Lung (tissue), 12 donors: ENCODE measurements around the gene POU3F2. TPM values are rescaled to one million over a fixed set of nuclear protein-coding genes. Genes with fewer than 3 reads are reported as not detected.

Experiments used
- ATAC-seq: fragments of 200-7000 bp; cut with Tn5 transposase; one replicate; pipeline ENCODE4 v1.9.1; 2020; ENCODE audit warnings: moderate number of reproducible peaks; ENCODE audit not compliant: insufficient read depth, low FRiP score
- DNase-seq, 3 donors: peaks; one replicate each; pipeline ENCODE4 v3.0.0-alpha.2; 2013 to 2017
- H3K27ac ChIP-seq, 2 donors: one replicate each; pipeline ENCODE4 v1.5.1; 2013; ENCODE audit warnings: mild to moderate bottlenecking in 2 of 2, moderate library complexity in 2 of 2, control low read depth in 1 of 2, inconsistent platforms in 1 of 2, low read depth in 1 of 2, low read length in 1 of 2
- H3K27me3 ChIP-seq, 3 donors: one replicate each; pipeline ENCODE4 v1.5.1; 2013; ENCODE audit warnings: low read length in 2 of 3; ENCODE audit not compliant: control insufficient read depth in 3 of 3, insufficient read depth in 3 of 3
- H3K36me3 ChIP-seq, 4 donors: one replicate each; pipeline ENCODE4 v1.5.1; 2013; ENCODE audit warnings: low read length in 4 of 4, mild to moderate bottlenecking in 1 of 4, moderate library complexity in 1 of 4; ENCODE audit not compliant: control insufficient read depth in 4 of 4, insufficient read depth in 4 of 4
- H3K4me1 ChIP-seq, 5 donors: one replicate each; pipeline ENCODE4 v1.5.1; 2013; ENCODE audit warnings: low read length in 5 of 5, mild to moderate bottlenecking in 2 of 5, moderate library complexity in 1 of 5; ENCODE audit not compliant: control insufficient read depth in 5 of 5, insufficient read depth in 5 of 5
- H3K4me3 ChIP-seq: one replicate; pipeline ENCODE4 v1.5.1; 2013; ENCODE audit warnings: mild to moderate bottlenecking, control low read depth, moderate library complexity
- H3K9ac ChIP-seq, 2 donors: one replicate each; pipeline ENCODE4 v1.5.1; 2013; ENCODE audit warnings: low read length in 2 of 2, control low read depth in 1 of 2; ENCODE audit not compliant: insufficient read depth in 1 of 2
- H3K9me3 ChIP-seq, 4 donors: one replicate each; pipeline ENCODE4 v1.5.1; 2013; ENCODE audit warnings: low read length in 3 of 4, mild to moderate bottlenecking in 1 of 4, moderate library complexity in 1 of 4; ENCODE audit not compliant: control insufficient read depth in 4 of 4, insufficient read depth in 3 of 4
- WGBS, 2 donors: extraction: QIAGEN DNeasy Blood & Tissue Kit; methylation state at CpG; one replicate each; pipeline ENCODE4 v1.1.7; 2013; 5-methylcytosine and 5-hydroxymethylcytosine counted together
- polyA plus RNA-seq, 2 donors: library from polyadenylated mRNA; stranded (reverse); fragments of 200-250 nt; gene quantifications; one replicate each; pipeline ENCODE4 v1.2.1, GENCODE V29; 2013
- total RNA-seq, 2 donors: library from RNA; depleted of rRNA in 1 of 2; stranded (reverse); fragments of >200 nt in 1 of 2; gene quantifications; one replicate each; pipeline ENCODE4 v1.2.1, GENCODE V29; 2014 to 2021
- TF ChIP-seq, protein P1 (sequence below): IDR thresholded peaks from 2 replicates; pipeline ENCODE4 v1.5.1; 2012; ENCODE audit warnings: mild to moderate bottlenecking; ENCODE audit errors: control extremely low read depth, extremely low read depth
- donor health status: control.
- donor health status: control.
- donor health status: Bipolar disorder and iron deficiency.
- donor health status: healthy.
- donor health status: DM: yes; HTN: yes; CAD: no.

The POU3F2 gene
- total and polyA plus RNA-seq, 4 donors, result 0.11 TPM; not detected in 3

DNA sequence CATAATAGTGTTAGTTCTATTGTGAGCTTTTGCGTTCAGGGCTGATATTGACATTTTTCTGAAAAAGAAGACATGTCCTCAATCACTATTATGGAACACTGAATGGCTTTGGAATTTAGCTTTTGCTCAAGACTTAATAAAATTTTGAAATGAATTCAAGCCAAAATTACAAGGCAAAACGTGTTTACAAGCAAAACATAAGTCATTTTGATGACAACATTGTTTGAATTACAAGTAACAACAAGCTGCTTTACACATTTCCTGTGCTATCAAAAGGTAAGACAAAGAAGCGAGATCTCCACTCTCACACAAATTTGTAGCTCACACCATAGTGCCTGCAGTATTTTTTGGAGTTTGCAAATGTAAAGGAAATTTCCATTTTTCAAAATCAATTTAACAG is 37.4 kb downstream of the POU3F2 start:
- no peak for ATAC-seq
- Histone ChIP-seq H3K9me3 (no peaks in the 10 kb centered on the region), H3K27ac (no peak overlapping the region), H3K4me3 (no peak overlapping the region), H3K9ac (no peak overlapping the region), H3K4me1 (no peaks in the 10 kb centered on the region), H3K36me3 (peaks cover 0 to 5% (median 2%) of the 10 kb centered on the region in 4 donors), H3K27me3 (no peaks in the 10 kb centered on the region)
- 78 to 86% methylated on average over 3 of the region's 3 CpGs for WGBS, 2 donors
- no peak for DNase-seq
- TF ChIP-seq, protein P1, sequence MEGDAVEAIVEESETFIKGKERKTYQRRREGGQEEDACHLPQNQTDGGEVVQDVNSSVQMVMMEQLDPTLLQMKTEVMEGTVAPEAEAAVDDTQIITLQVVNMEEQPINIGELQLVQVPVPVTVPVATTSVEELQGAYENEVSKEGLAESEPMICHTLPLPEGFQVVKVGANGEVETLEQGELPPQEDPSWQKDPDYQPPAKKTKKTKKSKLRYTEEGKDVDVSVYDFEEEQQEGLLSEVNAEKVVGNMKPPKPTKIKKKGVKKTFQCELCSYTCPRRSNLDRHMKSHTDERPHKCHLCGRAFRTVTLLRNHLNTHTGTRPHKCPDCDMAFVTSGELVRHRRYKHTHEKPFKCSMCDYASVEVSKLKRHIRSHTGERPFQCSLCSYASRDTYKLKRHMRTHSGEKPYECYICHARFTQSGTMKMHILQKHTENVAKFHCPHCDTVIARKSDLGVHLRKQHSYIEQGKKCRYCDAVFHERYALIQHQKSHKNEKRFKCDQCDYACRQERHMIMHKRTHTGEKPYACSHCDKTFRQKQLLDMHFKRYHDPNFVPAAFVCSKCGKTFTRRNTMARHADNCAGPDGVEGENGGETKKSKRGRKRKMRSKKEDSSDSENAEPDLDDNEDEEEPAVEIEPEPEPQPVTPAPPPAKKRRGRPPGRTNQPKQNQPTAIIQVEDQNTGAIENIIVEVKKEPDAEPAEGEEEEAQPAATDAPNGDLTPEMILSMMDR, result no peak

DNA sequence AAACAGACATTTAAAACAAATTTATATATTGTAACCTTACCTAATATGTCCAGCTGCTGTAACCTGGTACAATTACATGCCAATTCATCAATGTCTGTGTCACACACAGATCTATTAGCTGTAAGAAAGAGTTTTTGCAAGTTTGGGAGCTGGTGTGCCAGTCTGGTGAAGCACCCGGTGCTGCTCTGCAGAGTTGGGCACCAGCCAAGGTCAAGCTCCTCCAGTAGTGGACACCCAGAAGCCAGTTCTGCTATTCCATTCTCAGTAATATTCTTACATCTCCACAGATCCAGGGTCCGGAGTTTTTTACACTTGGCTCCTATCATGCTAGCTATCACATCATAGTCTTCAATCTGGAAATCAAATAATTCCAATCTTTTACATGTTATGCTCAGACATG is 41.0 kb downstream of the POU3F2 start:
- no peaks in the 10 kb centered on the region for H3K9me3 ChIP-seq
- no peaks in the 10 kb centered on the region for H3K4me1 ChIP-seq
- DNase-seq, result no peak
- ATAC-seq, result no peak
- H3K27ac ChIP-seq, result no peak overlapping the region
- H3K4me3 ChIP-seq, result no peak overlapping the region
- H3K27me3 ChIP-seq, result no peaks in the 10 kb centered on the region
- WGBS, 2 donors, result 65 to 85% methylated on average over 2 of the region's 2 CpGs
- peaks cover 0 to 14% (median 3%) of the 10 kb centered on the region in 4 donors for H3K36me3 ChIP-seq
- TF ChIP-seq, protein P1, result no peak
- H3K9ac ChIP-seq, result no peak overlapping the region

DNA sequence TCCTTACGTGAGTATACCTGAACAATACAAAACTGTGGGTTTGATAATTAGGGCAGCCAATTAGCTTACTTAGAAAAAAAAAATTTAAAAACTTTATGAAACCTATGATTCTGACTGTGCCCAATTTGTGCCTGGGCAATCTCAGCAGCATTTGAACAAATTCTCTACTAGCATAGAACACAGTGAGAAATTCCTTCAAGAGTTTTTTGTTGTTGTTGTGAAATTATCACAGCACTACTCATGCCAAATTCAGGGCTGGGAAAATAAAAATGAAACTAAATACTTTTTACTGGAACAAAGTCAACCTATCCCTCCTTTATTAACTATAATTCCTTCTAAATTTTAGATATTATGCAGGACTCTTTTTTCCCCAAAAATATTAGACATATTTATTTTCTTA is 42.9 kb downstream of the POU3F2 start:
- Histone ChIP-seq H3K4me3 (no peak overlapping the region), H3K9ac (no peak overlapping the region), H3K27ac (no peak overlapping the region), H3K27me3 (no peaks in the 10 kb centered on the region), H3K36me3 (peaks cover 0 to 14% (median 6%) of the 10 kb centered on the region in 4 donors), H3K9me3 (no peaks in the 10 kb centered on the region), H3K4me1 (no peaks in the 10 kb centered on the region)
- TF ChIP-seq, protein P1, result no peak
- 0% methylated on average over 1 of the region's 1 CpG for WGBS, 2 donors
- ATAC-seq, result no peak
- peak in 2 of 3 donors; percentile 28 to 47 for DNase-seq

DNA sequence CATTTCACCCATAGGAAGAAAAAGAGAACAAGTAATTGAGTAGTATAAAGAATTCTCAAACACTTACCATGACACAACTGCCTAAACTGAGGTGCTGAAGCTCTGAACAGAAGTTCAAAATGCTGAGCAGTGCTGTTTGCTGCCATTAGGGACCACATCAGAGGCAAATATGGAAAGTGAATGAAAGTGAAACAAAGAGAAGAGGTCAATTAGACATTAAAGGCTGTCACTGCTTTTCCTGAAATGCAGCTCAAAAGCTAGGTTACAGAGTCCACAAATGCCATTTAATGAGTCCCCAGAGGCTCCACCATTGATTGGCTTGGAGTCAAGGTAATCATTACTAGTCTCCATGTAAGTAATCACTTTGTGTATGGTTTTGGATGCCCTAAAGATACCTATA is 46.1 kb downstream of the POU3F2 start:
- no peak overlapping the region for H3K9ac ChIP-seq
- no peak for ATAC-seq
- no peak overlapping the region for H3K27ac ChIP-seq

More for the DNA sequence above, 46.1 kb downstream of the POU3F2 start:
- Histone ChIP-seq H3K36me3 (peaks cover 0 to 11% (median 6%) of the 10 kb centered on the region in 4 donors), H3K27me3 (no peaks in the 10 kb centered on the region), H3K4me3 (no peak overlapping the region), H3K9me3 (no peaks in the 10 kb centered on the region), H3K4me1 (no peaks in the 10 kb centered on the region)
- no peak for DNase-seq
- TF ChIP-seq, protein P1, result no peak
